Ishikawa (cell line): Measurements from ENCODE around the gene ZNF418.

ENCODE experiments used
- CREB1 ChIP-seq: IDR thresholded peaks from 2 replicates; pipeline ENCODE4 v1.6.1; 2012; ENCODE audit warnings: low read depth
- EGR1 ChIP-seq: IDR thresholded peaks from 2 replicates; pipeline ENCODE4 v1.6.1; 2012
- EP300 ChIP-seq: IDR thresholded peaks from 2 replicates; pipeline ENCODE4 v1.6.1; 2012; ENCODE audit warnings: borderline replicate concordance
- NFIC ChIP-seq: IDR thresholded peaks from 2 replicates; pipeline ENCODE4 v1.6.1; 2012
- TAF1 ChIP-seq: IDR thresholded peaks from 2 replicates; pipeline ENCODE4 v1.6.1; 2012; ENCODE audit warnings: low read depth, mild to moderate bottlenecking
- TCF12 ChIP-seq: IDR thresholded peaks from 2 replicates; pipeline ENCODE4 v1.6.1; 2012; ENCODE audit warnings: low read depth
- TEAD4 ChIP-seq: IDR thresholded peaks from 2 replicates; pipeline ENCODE4 v1.6.1; 2012
- USF1 ChIP-seq: IDR thresholded peaks from 2 replicates; pipeline ENCODE4 v1.6.1; 2012
- ZBTB7A ChIP-seq: IDR thresholded peaks from 2 replicates; pipeline ENCODE4 v1.6.1; 2012; ENCODE audit warnings: low read depth

Gene ZNF418

DNA sequence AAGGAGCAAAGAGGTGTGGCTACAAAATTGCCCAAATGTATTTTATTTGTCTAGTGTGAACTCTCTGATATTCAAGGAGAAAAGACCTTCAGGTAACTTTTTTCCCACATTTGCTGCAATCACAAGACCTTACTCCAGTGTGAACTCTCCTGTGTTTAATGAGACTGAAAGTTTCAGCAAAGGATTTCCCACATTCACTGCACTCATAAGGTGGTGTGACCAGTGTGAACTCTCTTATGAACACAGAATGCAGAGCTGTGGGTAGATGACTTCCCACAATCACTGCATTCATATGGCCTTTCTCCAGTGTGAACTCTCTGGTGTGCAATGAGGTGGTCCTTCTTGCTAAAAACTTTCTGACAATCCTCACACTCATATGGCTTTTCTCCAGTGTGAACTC lies 62.8 kb downstream of the ZNF418 start:
- TF ChIP-seq NFIC (no peak), TAF1 (no peak), TEAD4 (no peak), ZBTB7A (no peak), TCF12 (no peak), CREB1 (no peak), EP300 (no peak), EGR1 (no peak), USF1 (no peak)
